GM12878 (cell line): ENCODE data around the gene PGM5. TPM values are rescaled to one million over a fixed set of nuclear protein-coding genes. Genes with fewer than 3 reads are reported as not detected.

Experiments
- ATAC-seq: fragments of 200-7000 bp; cut with Tn5 transposase; 3 replicates; pipeline ENCODE4 v1.9.1; 2020; ENCODE audit warnings: mild to moderate bottlenecking, moderate library complexity
- BruUV-seq: library from RNA; stranded (reverse); fragments of 400-500 nt; replicated peaks from 2 replicates; lab custom pipeline; 2021; lab: Mats Ljungman, UMichigan
- CTCF ChIA-PET: fragments of 300-600 bp; sonication (Branson Sonifier 250); formaldehyde crosslinking; extraction: SDS; loops from one replicate; lab custom pipeline; 2021; ENCODE audit warnings: inconsistent platforms; lab: Yijun Ruan, JAX
- POLR2A ChIA-PET: fragments of 350-600 bp; formaldehyde crosslinking; extraction: SDS; loops from one replicate; lab custom pipeline; 2021; ENCODE audit warnings: inconsistent platforms; lab: Charles Lee
- RAD21 ChIA-PET: fragments of 300-600 bp; sonication (Branson Sonifier 250); formaldehyde crosslinking; loops from one replicate; lab custom pipeline; 2023; ENCODE audit warnings: antibody characterized with exemption; ENCODE audit not compliant: unreplicated experiment; lab: Charles Lee
- SMC1A ChIA-PET: fragments of 300-600 bp; sonication (Branson Sonifier 250); formaldehyde crosslinking; loops from one replicate; lab custom pipeline; 2023; ENCODE audit not compliant: unreplicated experiment, uncharacterized antibody; lab: Charles Lee
- DNase-seq: peaks from one replicate; pipeline ENCODE4 v3.0.0-alpha.2; 2011; ENCODE audit warnings: low read depth, low spot score
- FAIRE-seq: peaks from 3 replicates; lab custom pipeline; 2011; peaks lifted over from hg19 to GRCh38; lab: Jason Lieb, UNC
- H2AFZ ChIP-seq: 2 replicates; pipeline ENCODE4 v1.6.0; 2011; ENCODE audit warnings: low read depth, low read length, control low read depth; ENCODE audit not compliant: control insufficient read depth
- H3K27ac ChIP-seq: 2 replicates; pipeline ENCODE4 v1.5.1; 2011; ENCODE audit warnings: control low read depth; ENCODE audit not compliant: control insufficient read depth, insufficient read depth
- H3K27me3 ChIP-seq, 2 experiments: replicated peaks in 1 of 2; 2 replicates each; pipeline versions ENCODE4 v1.6.0 to v1.6.1; 2011; ENCODE audit warnings: low read length in 1 of 2; ENCODE audit not compliant: control insufficient read depth in 2 of 2, insufficient read depth in 2 of 2
- H3K36me3 ChIP-seq, 2 experiments: 2 replicates each; pipeline ENCODE4 v1.5.1; 2011; ENCODE audit warnings: low read length in 1 of 2; ENCODE audit not compliant: control insufficient read depth in 2 of 2, insufficient read depth in 2 of 2
- H3K4me1 ChIP-seq: 2 replicates; pipeline ENCODE4 v1.6.1; 2011; ENCODE audit warnings: mild to moderate bottlenecking, low read length, moderate library complexity, mixed read lengths; ENCODE audit not compliant: control insufficient read depth, insufficient read depth
- H3K4me2 ChIP-seq: 2 replicates; pipeline ENCODE4 v1.6.0; 2011; ENCODE audit warnings: control low read depth; ENCODE audit not compliant: control insufficient read depth, insufficient read depth
- H3K4me3 ChIP-seq: fragments of 200-600 bp; sonication (generic); 2 replicates; pipeline ENCODE4 v1.5.1; 2016
- H3K79me2 ChIP-seq: 2 replicates; pipeline ENCODE4 v1.6.0; 2011; ENCODE audit warnings: low read length; ENCODE audit not compliant: control insufficient read depth, insufficient read depth
- H3K9ac ChIP-seq: 2 replicates; pipeline ENCODE4 v1.8.0; 2011; ENCODE audit warnings: low read length, control low read depth, mixed read lengths; ENCODE audit not compliant: control insufficient read depth, insufficient read depth
- H3K9me3 ChIP-seq: replicated peaks from 3 replicates; pipeline ENCODE4 v1.5.1; 2011; ENCODE audit warnings: mild to moderate bottlenecking, low read length; ENCODE audit not compliant: control insufficient read depth, insufficient read depth
- H4K20me1 ChIP-seq: 2 replicates; pipeline ENCODE4 v1.6.0; 2011; ENCODE audit not compliant: control insufficient read depth, insufficient read depth
- ATF7 ChIP-seq: fragments of 450-650 bp; IDR thresholded peaks from 2 replicates; pipeline ENCODE4 v1.6.1; 2016; ENCODE audit warnings: low read depth, mild to moderate bottlenecking
- BACH1 ChIP-seq: fragments of 450-650 bp; IDR thresholded peaks from 2 replicates; pipeline ENCODE4 v1.6.1; 2017; ENCODE audit warnings: mild to moderate bottlenecking, borderline replicate concordance
- CBX5 ChIP-seq: sonication (generic); IDR thresholded peaks from 2 replicates; pipeline ENCODE4 v1.6.1; 2016; ENCODE audit warnings: low read depth, moderate library complexity, mild to moderate bottlenecking, inconsistent platforms
- CHD4 ChIP-seq: fragments of 200-600 bp; sonication (generic); IDR thresholded peaks from 2 replicates; pipeline ENCODE4 v1.6.1; 2016; ENCODE audit warnings: mild to moderate bottlenecking
- CREM ChIP-seq: IDR thresholded peaks from 2 replicates; pipeline ENCODE4 v1.6.1; 2014; ENCODE audit warnings: antibody characterized with exemption, low read depth
- E4F1 ChIP-seq: fragments of 450-650 bp; IDR thresholded peaks from 2 replicates; pipeline ENCODE4 v1.6.1; 2018; ENCODE audit warnings: borderline replicate concordance, mild to moderate bottlenecking; ENCODE audit not compliant: partially characterized antibody
- HDAC6 ChIP-seq: fragments of 200-600 bp; sonication (generic); IDR thresholded peaks from one replicate; pipeline ENCODE4 v1.8.0; 2017; ENCODE audit warnings: antibody characterized with exemption; ENCODE audit not compliant: unreplicated experiment
- MYB ChIP-seq: fragments of 150-350 bp; IDR thresholded peaks from 2 replicates; pipeline ENCODE4 v1.6.1; 2014; ENCODE audit warnings: mild to moderate bottlenecking, low read depth, low read length, borderline replicate concordance
- SKIL ChIP-seq: fragments of 450-650 bp; IDR thresholded peaks from 2 replicates; pipeline ENCODE4 v1.6.1; 2017; ENCODE audit warnings: mild to moderate bottlenecking, low read depth, inconsistent platforms; ENCODE audit not compliant: poor library complexity, severe bottlenecking
- TCF7 ChIP-seq: IDR thresholded peaks from 2 replicates; pipeline ENCODE4 v1.6.1; 2014; ENCODE audit warnings: antibody characterized with exemption, borderline replicate concordance
- WRNIP1 ChIP-seq: IDR thresholded peaks from 2 replicates; pipeline ENCODE4 v1.6.1; 2011; ENCODE audit warnings: low read depth, low read length, improper control_type of control experiment, borderline replicate concordance
- YBX1 ChIP-seq: fragments of 450-650 bp; IDR thresholded peaks from 2 replicates; pipeline ENCODE4 v1.6.1; 2016; ENCODE audit warnings: antibody characterized with exemption
- ZNF217 ChIP-seq: fragments of 450-650 bp; IDR thresholded peaks from 2 replicates; pipeline ENCODE4 v1.6.1; 2017; ENCODE audit warnings: antibody characterized with exemption, mild to moderate bottlenecking
- WGBS: methylation state at CpG from one replicate; pipeline ENCODE4 v1.1.6; 2016; ENCODE audit warnings: low lambda C conversion rate; ENCODE audit not compliant: insufficient replicate concordance, insufficient coverage; ENCODE audit errors: missing lambda C conversion rate; 5-methylcytosine and 5-hydroxymethylcytosine counted together
- in situ Hi-C: fragments of 300-500 bp; cut with MboI; formaldehyde crosslinking; loops from 9 replicates; pipeline ENCODE4 v1.14.3; 2018; ENCODE audit warnings: mixed read lengths
- intact Hi-C: fragments of 100-400 bp; cut with micrococcal nuclease; formaldehyde crosslinking; loops from one replicate; pipeline ENCODE4 v1.14.2; 2022; ENCODE audit not compliant: unreplicated experiment
- polyA plus RNA-seq, 11 experiments: library from polyadenylated mRNA; depleted of rRNA in 4 of 11; unstranded in 6 of 11; stranded (reverse) in 5 of 11; fragments of >200 nt; fragmentation: Nextera tagmentation in 4 of 11; fragmentation: Illumina TruSeq in 1 of 11; extraction: Ambion mirVana in 4 of 11; extraction: Trizol in 1 of 11; gene quantifications; 1 replicate in 1 of 11; 2 replicates in 10 of 11; pipeline versions ENCODE4 v1.2.1 to v1.2.3, GENCODE V29; 2011 to 2016; ENCODE audit warnings: inconsistent platforms in 2 of 11, missing spikeins in 2 of 11, low read depth in 1 of 11
- total RNA-seq, 4 experiments: library from RNA; depleted of rRNA in 3 of 4; stranded (reverse); fragments of >200 nt in 3 of 4; fragmentation: Illumina TruSeq in 1 of 4; extraction: Trizol in 1 of 4; gene quantifications; 2 replicates each; pipeline versions ENCODE4 v1.2.1 to v1.2.3, GENCODE V29; 2013 to 2021

Gene PGM5
- total and polyA plus RNA-seq, 10 of the 15 experiments (the other 5 are each of a cell fraction or from before 2014, with no cell fraction given): 0.28 to 0.73 TPM; not detected in 8

GRCh38 chr9:68506551-68506950 lies 150.1 kb downstream of the PGM5 start:
- TF ChIP-seq BACH1: no peak
- no peak for TF ChIP-seq ATF7
- no peak for TF ChIP-seq YBX1
- TF ChIP-seq CBX5: no peak
- TF ChIP-seq CREM: no peak
- TF ChIP-seq HDAC6: no peak
- TF ChIP-seq WRNIP1: no peak
- TF ChIP-seq SKIL: no peak
- TF ChIP-seq CHD4: no peak
- no peak for TF ChIP-seq MYB
- no peak for TF ChIP-seq ZNF217
- TF ChIP-seq TCF7: no peak
- TF ChIP-seq E4F1: no peak
- Histone ChIP-seq H3K79me2 (no peaks in the 10 kb centered on the region), H2AFZ (0 out of 2 replicates have a peak overlapping the region, but pooled peaks have one; percentile 15), H3K4me1 (peaks cover 3% of the 10 kb centered on the region; the same call in 1 of the 2 replicates), H3K27me3 (no peaks in the 10 kb centered on the region; a peak in 1 of 4 replicates), H3K36me3 (no peaks in the 10 kb centered on the region), H3K9ac (no peak overlapping the region), H3K4me2 (no peak overlapping the region), H3K9me3 (no peaks in the 10 kb centered on the region), H3K4me3 (no peak overlapping the region), H4K20me1 (no peaks in the 10 kb centered on the region), H3K27ac (no peak overlapping the region)
- DNase-seq (no peak), ATAC-seq (no peak), FAIRE-seq (no peak)
- intact Hi-C loops (loop anchor here (5.0 kb wide), 1 partner anchor 61 kb away; no protein-coding TSS in a partner anchor), in situ Hi-C loops (no loop called here)
- ChIA-PET POLR2A (no interaction called here), RAD21 (no interaction called here), SMC1A (interaction anchor here (0.8 to 1.4 kb wide), 4 partner anchors 13 to 62 kb away, joined by 3 to 6 read pairs (median 4); no protein-coding TSS in a partner anchor), CTCF (interaction anchor here (0.8 to 3.2 kb wide), 7 partner anchors 13 to 364 kb away, joined by 3 to 11 read pairs (median 3); no protein-coding TSS in a partner anchor)
- no TSS peak for BruUV-seq
- whole genome bisulfite sequencing: 95% methylated on average over 1 of the region's 1 CpG
